Lower leg skin (tissue), 3 donors: ENCODE results near the gene GTPBP8.

ENCODE experiments used
- CTCF ChIP-seq, 3 donors: fragments of 450-650 bp; IDR thresholded peaks; one replicate each; pipeline ENCODE4 v1.5.1; 2016; ENCODE audit warnings: antibody characterized with exemption in 3 of 3, mild to moderate bottlenecking in 3 of 3, moderate library complexity in 2 of 3
- POLR2A ChIP-seq, 2 donors: fragments of 450-650 bp; IDR thresholded peaks; one replicate each; pipeline ENCODE4 v1.6.1; 2016 to 2017; ENCODE audit warnings: antibody characterized with exemption in 2 of 2, mild to moderate bottlenecking in 1 of 2, moderate library complexity in 1 of 2

- no peak for TF ChIP-seq POLR2A (IDR thresholded peaks at IDR 0.05)
- TF ChIP-seq CTCF (IDR thresholded peaks at IDR 0.05) = no peak
These were observed 23.0 kb upstream of the GTPBP8 start for GRCh38 chr3:112967828-112968227.
